ENCODE data around the gene SRGAP1.
A peak's percentile ranks its signal among the peaks of the same experiment; 100 is the strongest.

The SRGAP1 gene

DNA sequence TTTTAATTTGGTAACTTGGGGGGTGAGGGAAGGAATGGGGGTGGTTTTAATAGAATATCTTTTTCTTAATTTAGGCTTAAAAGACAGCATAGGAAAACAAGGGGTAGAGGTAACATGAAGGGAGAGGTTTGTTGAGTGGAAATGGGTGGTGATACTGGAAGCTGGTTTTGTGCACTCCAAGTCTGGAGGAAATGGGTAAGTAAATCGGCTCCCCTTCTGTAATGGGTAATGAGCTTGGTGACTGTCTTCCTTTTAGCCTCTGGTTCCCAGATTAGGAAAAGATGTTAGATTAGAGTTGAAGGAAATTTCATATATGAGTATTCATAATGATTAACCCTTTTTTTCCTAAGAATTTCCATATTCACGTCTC, 122.1 kb downstream of the SRGAP1 start:
- no peak for DNase-seq (ENCODE audit: low read depth)

GRCh38 chr12:63967358-63968145, 123.1 kb downstream of the SRGAP1 start:
- peak; percentile 68 for DNase-seq (ENCODE audit: low read depth)

DNA sequence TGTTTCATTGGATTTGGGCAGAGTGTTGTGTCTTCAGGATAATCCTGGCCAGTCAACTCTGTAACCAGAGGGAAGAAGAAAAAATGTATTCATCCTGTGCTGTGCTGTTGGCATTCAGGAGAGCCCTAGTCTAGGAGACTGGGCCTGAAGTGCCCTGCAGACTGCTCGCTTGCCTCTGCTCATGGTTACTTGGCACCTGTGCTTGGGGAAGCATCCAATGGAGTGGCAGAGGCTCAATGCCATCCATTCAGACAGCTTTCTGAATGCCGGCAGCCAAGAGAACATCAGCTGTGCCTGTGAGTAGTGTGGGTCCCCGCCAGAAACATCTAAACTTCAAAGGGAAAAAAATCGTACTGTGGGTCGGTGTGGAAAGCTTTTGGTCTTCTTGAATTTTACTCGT, 124.2 kb downstream of the SRGAP1 start:
- no peak for DNase-seq (ENCODE audit: low read depth)

DNA sequence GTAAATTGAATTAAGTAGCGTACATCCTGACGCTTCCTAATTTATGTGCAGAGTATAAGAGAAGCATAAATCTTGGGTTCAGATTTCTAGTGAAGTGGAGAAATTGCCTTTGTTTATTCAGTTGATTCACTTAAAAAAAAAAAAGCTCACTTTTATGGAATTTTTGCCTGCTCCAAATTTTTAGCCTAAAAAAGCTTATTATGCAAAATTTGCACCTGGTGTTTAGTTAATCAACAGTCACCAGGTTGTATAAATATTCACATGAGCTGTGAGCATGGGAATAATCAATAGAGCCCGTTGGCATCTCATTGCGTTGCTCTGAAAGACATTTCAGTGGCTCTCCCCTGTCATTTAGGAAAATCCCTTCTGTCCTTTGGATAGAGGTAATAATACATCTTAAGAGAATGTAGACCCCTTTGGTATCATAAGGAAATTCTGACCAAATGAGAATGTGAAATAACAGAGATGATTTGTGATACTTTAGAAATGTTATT, 132.4 kb downstream of the SRGAP1 start:
- DNase-seq (ENCODE audit: low read depth): no peak

DNA sequence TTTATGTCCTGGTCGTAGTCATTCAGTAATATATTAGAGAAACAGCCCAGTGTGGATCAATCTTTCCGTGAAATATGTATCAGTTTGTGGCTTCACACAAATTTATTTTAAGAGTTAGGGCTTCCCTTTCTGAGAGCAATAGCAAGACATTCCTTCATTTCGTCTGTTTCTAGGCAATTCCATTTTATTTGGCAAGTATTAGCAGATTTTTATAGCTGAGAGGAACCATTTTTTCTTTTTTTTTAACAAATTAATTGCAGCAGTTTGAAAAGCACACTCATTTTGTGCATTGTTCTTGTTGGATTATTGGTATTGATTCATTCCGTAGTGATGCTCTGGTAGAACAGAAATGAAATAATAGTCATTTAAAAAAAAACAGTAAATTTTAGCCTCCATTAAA, 132.9 kb downstream of the SRGAP1 start:
- DNase-seq (ENCODE audit: low read depth): no peak

DNA sequence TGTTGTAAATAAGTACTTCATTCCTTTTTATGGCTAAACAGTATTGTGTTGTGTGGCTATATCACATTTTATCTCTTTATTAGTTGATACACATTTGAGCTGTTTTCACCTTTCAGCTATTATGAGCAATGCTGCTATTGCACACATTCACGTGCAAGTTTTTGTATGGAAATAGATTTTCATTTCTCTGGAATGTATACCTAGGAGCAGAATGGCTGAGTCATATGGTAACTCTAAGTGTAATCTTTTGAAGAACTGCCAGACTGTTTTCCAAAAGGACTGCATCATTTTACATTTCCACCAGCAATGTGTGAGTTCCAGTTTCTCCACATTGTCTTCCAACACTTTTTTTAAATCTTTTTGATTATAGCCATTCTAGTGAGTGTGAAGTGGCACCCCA, 134.0 kb downstream of the SRGAP1 start:
- DNase-seq (ENCODE audit: low read depth): peak; percentile 57

DNA sequence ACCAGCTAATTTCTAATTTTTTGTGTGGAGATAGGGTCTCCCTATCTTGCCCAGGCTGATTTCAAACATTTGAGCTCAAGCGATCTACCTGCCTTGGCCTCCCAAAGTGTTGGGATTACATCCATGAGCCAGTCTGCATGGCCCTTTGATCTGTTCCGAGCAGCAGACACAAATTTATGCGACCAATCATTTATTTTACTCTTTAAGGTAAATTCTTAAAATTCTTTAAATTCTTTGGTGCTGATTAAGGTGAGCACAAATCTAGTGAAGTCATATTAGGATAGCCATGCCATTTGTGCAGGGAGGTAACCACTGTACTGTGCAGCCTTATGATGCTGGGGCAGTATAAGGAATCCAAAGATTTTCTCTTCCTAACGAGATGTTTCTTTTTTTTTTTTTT, 135.7 kb downstream of the SRGAP1 start:
- DNase-seq (ENCODE audit: low read depth): no peak

DNA sequence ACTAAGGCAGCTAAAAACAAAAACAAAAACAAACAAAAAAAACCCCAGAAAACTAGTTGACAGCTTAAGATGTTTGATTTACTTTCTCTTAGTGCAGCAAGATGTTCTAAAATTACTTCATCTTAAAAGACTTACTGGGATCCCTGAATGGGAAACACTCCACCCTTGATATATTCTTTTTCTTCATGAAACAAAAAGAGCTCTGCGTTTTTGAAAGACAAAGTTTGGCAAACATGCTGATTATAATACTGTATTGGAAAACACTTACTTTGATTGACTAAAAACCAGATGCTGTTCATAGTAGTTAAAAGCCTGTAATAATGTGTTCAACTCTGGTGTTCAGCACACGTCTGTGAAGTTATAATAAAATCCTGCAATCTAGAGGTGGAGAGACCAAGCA, 136.8 kb downstream of the SRGAP1 start:
- no peak for DNase-seq (ENCODE audit: low read depth)

GRCh38 chr12:63982604-63983295, 138.2 kb downstream of the SRGAP1 start:
- DNase-seq (ENCODE audit: low read depth): no peak

- no peak for DNase-seq (ENCODE audit: low read depth)
These were observed 141.0 kb downstream of the SRGAP1 start for GRCh38 chr12:63985456-63985855.

DNA sequence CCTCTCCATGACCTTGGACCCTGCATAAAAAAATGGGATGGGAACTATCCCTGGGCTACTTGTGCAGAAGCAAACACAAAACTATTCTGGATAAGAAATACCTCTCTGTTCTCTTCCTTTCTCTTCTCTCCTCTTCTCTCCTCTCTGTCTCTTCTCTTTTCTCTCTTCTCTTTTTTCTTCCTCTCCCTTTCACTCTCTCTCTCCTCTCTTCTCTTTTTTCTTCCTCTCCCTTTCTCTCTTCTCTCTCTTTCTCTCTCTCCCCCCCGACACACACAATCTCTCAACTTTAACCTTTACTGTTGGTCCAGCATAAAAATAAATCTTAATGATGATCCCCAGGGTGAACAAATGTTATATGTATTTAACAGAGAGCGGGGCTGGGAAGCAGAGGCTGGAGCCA, 141.4 kb downstream of the SRGAP1 start:
- DNase-seq (ENCODE audit: low read depth): no peak

- DNase-seq (ENCODE audit: low read depth): no peak
These were observed 144.9 kb downstream of the SRGAP1 start for GRCh38 chr12:63989301-63989845.

DNA sequence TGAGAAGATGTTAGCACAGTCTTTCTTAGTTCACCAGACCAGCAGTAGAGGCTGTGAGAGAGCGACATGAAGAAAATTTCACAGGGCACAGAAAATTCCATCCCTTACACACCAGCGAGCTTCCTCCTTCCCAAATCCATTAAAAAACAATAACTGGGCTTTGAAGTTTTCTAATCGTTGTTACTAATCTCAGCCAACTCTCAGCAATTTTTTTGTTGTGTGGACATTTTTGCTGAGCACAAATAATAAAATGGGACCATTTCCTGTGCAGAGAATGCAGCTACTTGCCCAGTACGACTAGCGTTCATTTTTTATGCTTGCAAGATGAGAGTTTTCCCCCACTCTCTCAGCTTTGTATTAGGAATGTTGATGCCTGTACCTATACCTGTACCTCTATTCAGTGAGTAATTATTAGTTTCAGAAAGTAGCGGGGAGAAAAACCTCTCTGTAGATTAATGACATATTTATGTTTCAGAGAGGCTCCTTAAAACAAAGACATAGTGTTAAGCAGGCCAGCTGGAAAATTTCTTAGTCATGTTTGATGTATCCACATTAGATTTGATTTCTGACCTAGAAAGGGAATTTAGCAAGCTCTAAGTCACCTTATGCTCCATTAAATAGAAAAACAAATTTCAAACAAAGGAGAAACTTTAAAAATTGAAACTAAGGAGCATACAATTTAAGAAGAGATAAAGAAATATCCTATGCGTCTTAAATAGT, 146.5 kb downstream of the SRGAP1 start:
- no peak for DNase-seq (ENCODE audit: low read depth)

DNA sequence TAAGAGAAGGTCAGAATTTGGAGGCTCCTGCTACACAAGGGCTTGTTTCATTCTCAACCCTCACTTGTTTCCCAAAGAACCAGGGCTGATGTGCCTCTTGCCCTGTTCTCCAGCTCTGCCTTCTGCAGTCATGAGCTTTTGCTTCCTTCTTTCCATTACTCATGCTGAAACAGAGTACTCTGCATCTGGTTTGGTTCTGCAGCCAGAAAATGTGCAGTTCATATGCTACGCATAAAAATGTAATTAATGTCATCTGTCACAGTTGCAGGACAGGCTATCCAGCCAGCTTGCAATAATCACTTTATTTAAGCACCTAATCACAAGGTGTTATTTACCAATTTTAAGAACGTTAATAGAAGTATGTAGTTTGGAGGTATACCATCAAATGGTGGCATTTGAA, 150.2 kb downstream of the SRGAP1 start:
- DNase-seq (ENCODE audit: low read depth): no peak

DNA sequence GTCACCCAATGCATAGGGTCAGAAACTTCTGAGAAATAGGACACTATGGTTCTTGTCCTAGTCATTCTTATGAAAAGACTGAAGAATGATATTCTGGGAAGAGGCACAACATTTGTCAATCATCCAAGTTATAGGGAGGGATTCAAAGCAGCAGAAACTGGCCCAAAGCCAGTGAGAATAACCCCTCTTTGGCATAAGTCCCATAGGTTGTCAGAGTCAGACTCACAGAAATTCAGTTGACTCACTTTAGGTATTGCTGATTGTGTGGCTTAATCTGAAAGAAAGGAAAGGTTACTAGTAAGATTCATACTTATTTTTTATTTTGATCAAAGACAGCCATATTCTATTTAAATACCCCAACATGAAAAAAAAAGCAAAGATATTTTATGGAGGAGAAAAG, 151.0 kb downstream of the SRGAP1 start:
- no peak for DNase-seq (ENCODE audit: low read depth)

DNA sequence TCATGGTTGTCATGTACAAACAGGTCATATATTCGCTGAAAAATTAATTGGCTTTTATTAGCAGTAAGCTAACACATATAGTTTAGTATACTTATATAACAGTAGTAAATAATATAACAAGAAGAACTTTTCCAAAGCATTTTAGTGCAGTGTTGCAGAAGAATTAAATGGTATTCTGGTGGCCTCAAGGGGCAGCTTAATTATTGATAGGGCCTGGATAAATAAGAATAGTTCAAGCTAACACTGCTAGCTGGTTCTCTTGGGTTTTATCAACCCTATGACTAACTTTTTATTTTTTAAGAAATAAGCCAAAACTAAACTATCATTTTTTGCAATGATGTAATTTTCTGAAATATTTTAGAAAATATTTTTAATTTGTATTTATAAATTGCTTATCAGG, 152.1 kb downstream of the SRGAP1 start:
- no peak for DNase-seq (ENCODE audit: low read depth)

DNA sequence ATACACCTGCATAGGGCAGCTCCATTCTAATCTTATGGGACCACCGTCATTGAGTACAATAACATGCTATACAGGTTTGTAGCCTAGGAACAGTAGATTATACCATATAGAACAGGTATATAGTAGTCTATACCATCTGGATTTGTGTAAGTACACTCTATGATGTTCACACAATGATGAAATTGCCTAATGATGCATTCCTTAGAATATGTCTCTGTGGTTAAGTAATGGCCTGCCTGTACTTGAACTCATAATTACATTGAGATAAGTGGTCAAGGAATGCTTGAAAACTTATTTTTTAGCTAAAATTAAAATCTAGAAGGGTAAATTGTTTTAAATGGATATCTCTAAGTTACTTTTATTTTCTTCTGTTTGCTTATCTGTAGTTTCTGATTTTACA, 152.7 kb downstream of the SRGAP1 start:
- no peak for DNase-seq (ENCODE audit: low read depth)

GRCh38 chr12:63998584-63998983, 154.1 kb downstream of the SRGAP1 start:
- no peak for DNase-seq (ENCODE audit: low read depth)

DNA sequence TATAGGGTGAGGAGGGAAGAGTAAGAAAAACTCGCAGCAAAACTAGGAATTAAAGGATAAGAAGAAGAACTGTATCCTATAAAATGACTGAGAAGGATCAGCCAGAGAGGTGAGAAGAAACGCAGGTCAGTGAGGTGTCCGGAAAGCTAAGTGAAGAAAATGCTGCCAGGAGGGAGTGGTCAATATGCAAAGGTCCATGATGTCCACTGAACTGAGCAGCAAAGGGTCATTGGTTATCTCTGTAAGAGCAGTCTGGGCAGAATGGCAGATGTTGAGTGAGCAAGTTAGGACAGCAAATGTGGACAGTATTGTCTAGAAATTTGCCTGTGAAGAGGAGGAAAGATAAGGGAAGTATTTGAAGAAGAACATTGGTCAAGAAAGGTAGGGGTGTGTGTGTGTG, 155.4 kb downstream of the SRGAP1 start:
- DNase-seq (ENCODE audit: low read depth): no peak

- DNase-seq (ENCODE audit: low read depth): no peak
These were observed 156.9 kb downstream of the SRGAP1 start for GRCh38 chr12:64001439-64001838.

DNA sequence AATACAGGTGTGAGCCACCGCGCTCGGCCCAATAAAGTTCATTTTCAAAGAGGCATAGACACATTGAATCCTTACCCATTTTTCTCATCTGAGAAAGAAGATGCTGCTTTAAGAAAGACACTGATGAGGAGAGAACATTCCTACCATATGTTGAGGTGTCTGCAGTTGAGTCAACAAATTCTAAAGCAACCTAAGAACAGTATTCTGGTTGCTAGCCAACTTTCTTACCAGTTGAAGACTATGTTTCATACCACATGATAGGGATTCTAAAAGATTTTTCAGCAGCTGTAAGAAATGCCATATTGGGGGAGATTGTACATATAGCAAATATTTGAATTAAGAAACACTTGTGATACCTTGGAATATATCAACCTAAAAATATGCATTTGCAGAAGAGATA, 160.1 kb downstream of the SRGAP1 start:
- no peak for DNase-seq (ENCODE audit: low read depth)

DNA sequence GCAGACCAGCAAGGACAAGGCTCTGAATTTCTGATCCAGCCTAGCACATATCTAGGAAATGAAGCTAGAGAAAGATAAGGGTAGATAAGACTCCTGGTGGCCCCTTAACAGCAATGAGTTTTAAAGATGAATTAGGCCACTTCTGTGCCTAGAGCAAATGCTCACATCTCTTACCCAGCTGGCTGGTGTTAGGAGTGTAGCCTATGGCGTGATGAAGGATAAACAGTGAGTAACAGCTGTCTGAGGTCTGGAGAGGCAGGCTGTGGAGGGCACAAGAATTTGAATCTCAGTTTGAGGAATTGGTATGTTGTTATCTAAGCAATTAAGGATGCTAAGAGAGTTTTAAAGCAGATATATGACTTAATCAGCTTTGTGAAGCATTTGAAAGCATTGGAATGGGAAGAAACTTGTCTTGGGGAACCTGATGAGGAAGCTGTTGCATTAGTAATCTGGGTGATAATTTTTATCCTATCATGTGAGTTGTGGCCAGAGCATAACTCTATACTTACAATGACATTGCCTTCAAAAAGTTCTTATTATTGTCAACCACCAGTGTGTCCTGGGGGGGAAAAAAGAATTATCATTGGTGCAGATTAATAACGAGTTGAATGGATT, 161.8 kb downstream of the SRGAP1 start:
- DNase-seq (ENCODE audit: low read depth): peak; percentile 49

Data from HS-27A (cell line).